COLO829 (cell line): Measurements from ENCODE around the gene COPG2.
"Not testable (repeated sequence)": the region's sequence is repeated elsewhere in the genome, so short reads cannot be mapped to it uniquely, and the experiment has no call there.

ENCODE experiments used
- DNase-seq: peaks from one replicate; pipeline ENCODE4 v3.0.0; 2012; ENCODE audit warnings: low spot score

The COPG2 gene

DNA sequence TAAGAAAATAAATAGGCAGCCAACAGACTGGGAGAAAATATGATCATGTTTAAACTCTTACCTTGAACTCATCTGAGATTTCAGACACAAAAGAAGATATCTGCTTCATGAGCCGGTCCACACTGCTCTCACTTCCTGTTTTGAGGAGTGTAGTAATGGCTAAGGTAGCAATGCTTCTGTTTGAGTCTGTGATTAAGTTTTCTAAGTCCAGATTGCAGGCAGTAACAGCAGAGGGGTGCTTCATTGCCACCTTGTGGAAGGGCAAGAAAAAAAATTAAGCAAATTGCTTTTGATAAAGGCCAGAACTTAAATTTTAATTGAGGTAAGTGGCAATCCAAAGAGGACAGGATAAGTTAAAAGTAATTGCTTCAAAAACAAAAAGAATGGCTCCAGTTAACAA, 107.6 kb downstream of the COPG2 start:
- peak; percentile 79 for DNase-seq

DNA sequence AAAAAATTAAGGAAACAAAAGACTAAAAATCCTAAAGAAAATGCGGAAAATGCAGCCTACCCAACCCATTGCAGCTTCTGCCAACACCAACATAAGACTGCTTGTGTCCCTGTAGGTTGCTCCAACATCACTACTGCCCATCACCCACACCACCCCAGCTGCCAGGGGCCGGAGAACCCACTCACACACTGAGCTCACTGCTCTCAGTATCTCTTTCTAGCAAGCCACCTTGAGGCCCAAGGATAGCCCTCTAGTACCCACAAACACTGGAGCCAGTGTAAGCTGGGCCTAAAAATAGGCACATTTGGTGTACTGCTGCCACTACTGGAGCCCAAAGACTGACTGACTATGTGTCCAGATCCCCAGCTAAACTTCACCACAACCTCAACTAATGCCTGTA, 109.4 kb downstream of the COPG2 start:
- no peak for DNase-seq

DNA sequence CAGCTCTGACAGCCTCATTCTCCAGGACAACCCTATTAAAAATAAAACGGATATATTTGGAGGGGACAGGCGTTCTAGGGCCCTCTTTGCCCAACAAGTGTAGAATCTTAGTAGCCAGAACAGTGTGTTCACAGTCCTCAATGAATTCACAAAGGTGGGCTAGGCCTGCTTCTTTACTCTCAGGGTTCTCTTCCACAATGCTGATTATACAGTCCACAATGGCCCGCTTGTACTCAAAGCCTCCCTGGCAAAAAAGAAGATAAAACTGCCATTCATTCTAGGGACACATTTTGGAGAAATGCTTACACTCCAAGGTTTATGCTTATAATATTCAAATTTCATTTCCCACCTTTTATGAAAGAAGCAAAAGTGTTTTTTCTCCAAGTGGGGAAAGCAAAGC, 114.1 kb downstream of the COPG2 start:
- peak; percentile 91 for DNase-seq

DNA sequence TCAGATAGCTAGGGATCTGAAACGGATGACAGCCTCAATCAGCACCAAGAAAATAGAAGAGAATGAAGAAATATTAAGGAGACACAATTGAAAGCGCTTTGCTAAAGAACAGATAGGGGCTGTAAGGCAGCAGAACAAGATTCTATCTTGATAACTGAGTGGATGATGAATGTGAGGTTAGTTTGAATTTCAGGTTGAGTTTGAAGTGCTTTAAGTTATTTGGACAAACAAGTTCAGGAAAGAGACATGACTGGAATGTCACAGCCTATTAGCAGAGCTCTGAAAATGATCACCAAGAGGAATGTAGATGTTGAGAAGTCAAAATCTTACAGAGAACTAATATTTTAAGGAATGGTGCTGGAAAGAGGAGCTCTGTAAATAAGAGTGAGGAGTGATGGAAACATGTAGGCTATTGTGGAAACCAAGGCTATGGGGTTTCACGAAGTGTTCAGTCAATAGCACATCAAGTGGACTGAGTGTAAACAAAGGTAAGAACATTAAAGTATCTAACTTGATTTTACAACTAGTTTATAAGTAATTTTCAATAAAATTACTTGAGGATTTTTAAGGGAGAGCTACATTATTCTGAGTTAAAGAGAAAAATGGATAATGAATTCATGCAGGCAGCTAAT, 115.0 kb downstream of the COPG2 start:
- no peak for DNase-seq

- no peak for DNase-seq
Measured at GRCh38 chr7:130544356-130544755, 124.2 kb downstream of the COPG2 start.

- no peak for DNase-seq
Measured at GRCh38 chr7:130543487-130544010, 125.0 kb downstream of the COPG2 start.

- DNase-seq = not testable (repeated sequence)
Measured at GRCh38 chr7:130542297-130542696, 126.3 kb downstream of the COPG2 start.

DNA sequence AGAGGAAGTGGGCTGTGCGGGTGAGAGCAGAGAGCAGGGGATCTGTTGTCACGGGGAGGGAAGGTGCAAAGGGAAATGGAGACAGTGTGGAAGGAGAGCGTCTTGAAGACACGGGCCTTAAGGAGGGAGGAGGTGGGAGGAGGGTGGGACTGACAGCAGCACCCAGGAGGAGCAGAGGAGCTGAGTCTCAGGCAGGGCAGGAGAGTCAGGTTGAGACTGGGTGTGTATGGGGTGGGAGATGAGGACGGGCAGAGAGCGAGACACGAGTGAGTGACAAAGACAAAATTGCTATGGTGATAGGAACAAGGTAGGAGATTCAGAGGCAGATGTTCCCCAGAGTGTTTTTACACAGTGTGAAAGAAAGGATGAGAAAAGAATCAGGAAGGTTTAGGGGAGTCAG, 127.3 kb downstream of the COPG2 start:
- DNase-seq = not testable (repeated sequence)

DNA sequence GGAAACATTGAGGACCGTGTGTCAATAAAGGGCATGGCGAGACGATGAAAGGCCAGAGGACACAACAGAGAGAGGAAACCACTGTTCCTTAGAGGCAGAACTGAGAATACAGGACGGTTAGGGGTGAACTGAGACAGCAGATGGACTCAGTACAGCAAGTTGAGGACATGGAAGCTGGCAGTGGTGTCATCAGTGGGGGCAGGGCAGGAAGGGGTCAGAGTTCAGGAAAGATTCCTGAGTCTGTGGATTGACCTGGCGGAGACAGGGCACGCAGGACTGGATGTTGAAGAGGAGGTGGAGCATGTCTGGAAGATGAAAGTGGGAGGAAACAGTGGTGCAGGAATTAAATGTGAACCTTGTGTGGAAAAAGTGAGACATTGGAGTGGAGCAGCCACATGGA, 130.7 kb downstream of the COPG2 start:
- DNase-seq = not testable (repeated sequence)

- no peak for DNase-seq
Measured at GRCh38 chr7:130529417-130529816, 139.1 kb downstream of the COPG2 start.

GRCh38 chr7:130527752-130528355, 140.7 kb downstream of the COPG2 start:
- not testable (repeated sequence) for DNase-seq

DNA sequence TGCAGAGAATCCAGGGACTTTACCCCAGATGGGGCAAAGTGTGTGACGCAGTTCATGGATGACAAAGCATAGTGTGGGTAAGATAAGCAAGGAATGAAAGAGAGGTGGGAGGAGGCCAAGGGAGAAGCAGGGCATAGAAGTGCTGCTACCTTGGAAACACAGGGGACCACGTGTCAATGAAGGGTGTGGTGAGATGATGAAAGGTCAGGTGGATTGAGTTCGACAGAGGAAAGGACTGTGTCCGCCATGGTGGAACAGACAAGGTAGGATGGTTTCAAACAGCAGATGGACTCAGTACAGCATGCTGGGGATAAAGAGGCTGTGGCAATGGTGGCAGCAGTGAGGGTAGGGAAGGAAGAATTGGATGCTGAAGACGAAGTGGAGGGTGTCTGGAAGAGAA, 143.9 kb downstream of the COPG2 start:
- DNase-seq = no peak

GRCh38 chr7:130523519-130524125, 144.9 kb downstream of the COPG2 start:
- DNase-seq = not testable (repeated sequence)

GRCh38 chr7:130521258-130521951, 147.1 kb downstream of the COPG2 start:
- DNase-seq = no peak

- no peak for DNase-seq
Measured at GRCh38 chr7:130515315-130516040, 153.1 kb downstream of the COPG2 start.

DNA sequence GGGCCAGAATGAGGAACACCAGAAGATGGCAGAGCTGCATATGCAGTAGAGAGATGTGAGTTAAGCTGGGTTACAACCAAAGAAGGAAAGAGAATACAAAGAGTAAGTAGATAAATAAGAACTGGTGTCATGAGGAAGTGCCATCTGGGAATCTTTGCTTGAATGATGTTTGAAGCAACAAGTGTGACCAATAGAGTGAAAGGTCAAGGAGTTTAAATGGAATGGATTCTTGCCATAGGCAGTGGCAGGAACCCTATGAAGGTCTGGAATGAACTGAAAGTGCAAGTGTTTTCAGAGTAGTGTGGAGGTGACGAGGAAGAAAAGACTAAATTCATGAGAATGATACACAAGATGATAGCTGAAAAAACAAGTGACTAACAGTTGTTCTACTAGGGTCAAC, 155.1 kb downstream of the COPG2 start:
- DNase-seq = no peak

DNA sequence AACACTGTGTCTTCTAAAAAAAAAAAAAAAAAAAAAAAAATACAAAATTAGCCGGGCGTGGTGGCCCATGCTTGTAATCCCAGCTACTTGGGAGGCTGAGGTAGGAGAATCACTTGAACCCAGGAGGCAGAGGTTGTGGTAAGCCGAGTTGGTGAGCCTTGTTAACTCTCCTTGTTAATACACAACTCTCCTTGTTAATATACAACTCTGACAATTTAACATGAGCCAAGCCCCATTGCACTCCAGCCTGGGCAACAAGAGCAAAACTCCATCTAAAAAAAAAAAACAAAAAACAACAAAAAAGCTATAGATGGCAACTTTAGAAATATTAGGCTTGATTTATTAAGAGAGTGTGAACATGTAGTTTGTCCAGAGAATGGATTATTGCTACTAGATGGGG, 156.5 kb downstream of the COPG2 start:
- not testable (repeated sequence) for DNase-seq

GRCh38 chr7:130506358-130506757, 162.2 kb downstream of the COPG2 start:
- no peak for DNase-seq

GRCh38 chr7:130505753-130506152, 162.8 kb downstream of the COPG2 start:
- no peak for DNase-seq

GRCh38 chr7:130500910-130501309, 167.6 kb downstream of the COPG2 start:
- DNase-seq = no peak

GRCh38 chr7:130500463-130500862, 168.1 kb downstream of the COPG2 start:
- DNase-seq = no peak

DNA sequence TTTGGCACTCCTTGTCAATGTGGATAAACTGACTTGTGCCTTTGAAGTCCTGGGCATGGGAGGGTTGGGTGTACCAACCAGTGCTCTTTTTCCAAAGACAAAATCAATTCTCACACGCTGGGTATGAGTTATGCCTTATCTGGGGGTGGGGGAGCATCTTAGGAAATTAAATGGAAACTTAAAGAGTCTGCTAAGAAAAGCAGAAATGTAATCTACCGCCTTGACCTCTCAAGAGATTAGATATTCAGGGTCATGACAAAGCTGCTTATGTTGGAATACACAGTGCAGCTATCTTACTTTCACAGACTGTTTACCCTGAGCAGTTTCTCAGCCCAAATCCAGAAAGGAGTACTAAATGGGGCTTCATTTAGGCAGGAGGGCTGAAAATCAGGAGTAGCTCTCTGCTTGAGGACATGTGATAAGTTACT, 174.1 kb downstream of the COPG2 start:
- DNase-seq = no peak
